K562 (cell line): ENCODE measurements around the gene MED15. TPM values are rescaled to one million over a fixed set of nuclear protein-coding genes. Genes with fewer than 3 reads are reported as not detected.
A peak's percentile ranks its signal among the peaks of the same experiment; 100 is the strongest.

Source experiments
- ATAC-seq: fragments of 200-7000 bp; cut with Tn5 transposase; 3 replicates; pipeline ENCODE4 v1.9.1; 2020; ENCODE audit warnings: moderate library complexity
- BruUV-seq: library from RNA; stranded (reverse); fragments of 400-500 nt; replicated peaks from 2 replicates; lab custom pipeline; 2021; lab: Mats Ljungman, UMichigan
- CTCF ChIA-PET: fragments of 300-600 bp; formaldehyde crosslinking; extraction: SDS; loops from one replicate; lab custom pipeline; 2021; ENCODE audit warnings: low intra/inter-chr PET ratio; lab: Yijun Ruan, JAX
- POLR2A ChIA-PET: fragments of 300-600, 350-650 bp; sonication (Branson Sonifier 250); formaldehyde crosslinking; extraction: SDS; loops from one replicate; lab custom pipeline; 2021; ENCODE audit warnings: antibody characterized with exemption, inconsistent platforms; lab: Yijun Ruan, JAX
- DNase-seq, 4 experiments: peaks; one replicate each; pipeline versions ENCODE4 v3.0.0 to v3.0.0-alpha.2; 2011 to 2018; ENCODE audit warnings: low spot score in 3 of 4, mixed read lengths in 3 of 4; ENCODE audit errors: extremely low read depth in 1 of 4
- FAIRE-seq: peaks from 2 replicates; lab custom pipeline; 2011; peaks lifted over from hg19 to GRCh38; lab: Jason Lieb, UNC
- H2AFZ ChIP-seq: 2 replicates; pipeline ENCODE4 v1.6.0; 2011; ENCODE audit warnings: low read depth, low read length, control low read depth, inconsistent platforms
- H3K27ac ChIP-seq: fragments of 200-600 bp; 3 replicates; pipeline ENCODE4 v1.8.0; 2011; ENCODE audit warnings: low read depth, mild to moderate bottlenecking, control low read depth, inconsistent platforms, low read length, moderate library complexity, mixed read lengths; ENCODE audit errors: extremely low read depth
- H3K27me3 ChIP-seq, 2 experiments: fragments of 300-600 bp in 1 of 2; 2 replicates in 1 of 2; 3 replicates in 1 of 2; pipeline versions ENCODE4 v1.6.0 to v1.8.0; 2011; ENCODE audit warnings: inconsistent platforms in 2 of 2, low read length in 2 of 2, mild to moderate bottlenecking in 1 of 2, mixed read lengths in 1 of 2, moderate library complexity in 1 of 2; ENCODE audit not compliant: control insufficient read depth in 2 of 2, insufficient read depth in 2 of 2
- H3K36me3 ChIP-seq: fragments of 300-600 bp; 3 replicates; pipeline ENCODE4 v1.8.0; 2011; ENCODE audit warnings: mild to moderate bottlenecking, low read length, inconsistent platforms; ENCODE audit not compliant: control insufficient read depth, insufficient read depth
- H3K4me1 ChIP-seq, 2 experiments: fragments of 200-600 bp in 1 of 2; replicated peaks in 1 of 2; 2 replicates in 1 of 2; 3 replicates in 1 of 2; pipeline versions ENCODE4 v1.5.1 to v1.8.0; 2011; ENCODE audit warnings: inconsistent platforms in 2 of 2, low read length in 2 of 2, mild to moderate bottlenecking in 1 of 2, mixed read lengths in 1 of 2, moderate library complexity in 1 of 2; ENCODE audit not compliant: control insufficient read depth in 2 of 2, insufficient read depth in 2 of 2
- H3K4me2 ChIP-seq: 2 replicates; pipeline ENCODE4 v1.6.1; 2011; ENCODE audit warnings: low read length, control low read depth, inconsistent platforms, mixed read lengths; ENCODE audit not compliant: insufficient read depth
- H3K4me3 ChIP-seq: fragments of 200-600 bp; sonication (generic), shearing (Covaris generic); 2 replicates; pipeline ENCODE4 v1.5.1; 2016; ENCODE audit warnings: control low read depth, inconsistent platforms
- H3K79me2 ChIP-seq: fragments of 200-600 bp; 3 replicates; pipeline ENCODE4 v1.8.0; 2011; ENCODE audit warnings: low read length, inconsistent platforms; ENCODE audit not compliant: control insufficient read depth, insufficient read depth
- H3K9ac ChIP-seq, 2 experiments: 2 replicates each; pipeline versions ENCODE4 v1.6.0 to v1.6.1; 2011; ENCODE audit warnings: low read depth in 2 of 2, low read length in 2 of 2, control low read depth in 1 of 2, inconsistent platforms in 1 of 2, mild to moderate bottlenecking in 1 of 2, mixed read lengths in 1 of 2; ENCODE audit not compliant: insufficient read depth in 1 of 2
- H3K9me1 ChIP-seq: one replicate; pipeline ENCODE4 v1.6.0; 2011; ENCODE audit warnings: inconsistent platforms, mild to moderate bottlenecking, low read length, moderate library complexity; ENCODE audit not compliant: control insufficient read depth, insufficient read depth
- H3K9me3 ChIP-seq: replicated peaks from 2 replicates; pipeline ENCODE4 v1.5.1; 2011; ENCODE audit warnings: low read depth, low read length, inconsistent platforms; ENCODE audit not compliant: control insufficient read depth, insufficient read depth
- H4K20me1 ChIP-seq: replicated peaks from 2 replicates; pipeline ENCODE4 v1.6.1; 2011; ENCODE audit warnings: low read length, inconsistent platforms, mixed read lengths; ENCODE audit not compliant: control insufficient read depth, insufficient read depth
- BCL6 ChIP-seq: fragments of 250-450 bp; sonication (Bioruptor Pico); IDR thresholded peaks from 2 replicates; pipeline ENCODE4 v1.4.0; 2020
- E2F3 ChIP-seq: fragments of 250-450 bp; sonication (Bioruptor Pico); IDR thresholded peaks from 2 replicates; pipeline ENCODE4 v1.4.0; 2020; ENCODE audit warnings: mild to moderate bottlenecking
- HNRNPK ChIP-seq: fragments of 200-400 bp; formaldehyde crosslinking; IDR thresholded peaks from one replicate; pipeline ENCODE4 v1.6.1; 2018; ENCODE audit warnings: mild to moderate bottlenecking, low read depth, low read length; ENCODE audit not compliant: poor library complexity, severe bottlenecking
- KDM5B ChIP-seq: fragments of 200-600 bp; sonication (generic); IDR thresholded peaks from 2 replicates; pipeline ENCODE4 v1.6.1; 2012; ENCODE audit warnings: low read depth, mild to moderate bottlenecking, moderate library complexity, low read length, control low read depth, inconsistent platforms; ENCODE audit not compliant: insufficient replicate concordance
- MYC ChIP-seq, 2 experiments: fragments of 250-450 bp in 1 of 2; sonication (Bioruptor Pico) in 1 of 2; IDR thresholded peaks; 2 replicates each; pipeline versions ENCODE4 v1.5.1 to v1.6.1; 2012 to 2021; ENCODE audit warnings: low read depth in 2 of 2, borderline replicate concordance in 1 of 2, improper control_type of control experiment in 1 of 2, low read length in 1 of 2, mild to moderate bottlenecking in 1 of 2, moderate library complexity in 1 of 2
- SIRT6 ChIP-seq: IDR thresholded peaks from one replicate; pipeline ENCODE4 v1.6.1; 2012; ENCODE audit warnings: low read depth, mild to moderate bottlenecking, control low read depth, inconsistent platforms, low read length, moderate library complexity
- TAF15 ChIP-seq: fragments of 200-400 bp; formaldehyde crosslinking; IDR thresholded peaks from 2 replicates; pipeline ENCODE4 v1.6.1; 2017; ENCODE audit warnings: mild to moderate bottlenecking, low read depth, low read length, moderate library complexity
- WHSC1 ChIP-seq: IDR thresholded peaks from one replicate; pipeline ENCODE4 v1.6.1; 2012; ENCODE audit warnings: low read length, control low read depth, inconsistent platforms
- ZNF76 ChIP-seq: fragments of 250-450 bp; sonication (Bioruptor Pico); IDR thresholded peaks from 2 replicates; pipeline ENCODE4 v1.4.0; 2020; ENCODE audit warnings: mild to moderate bottlenecking, moderate library complexity, borderline replicate concordance
- WGBS: fragments of 100-300 bp; shearing (Covaris generic); methylation state at CpG from one replicate; pipeline ENCODE4 v1.1.6; 2016; ENCODE audit warnings: low coverage, mixed read lengths; ENCODE audit not compliant: insufficient coverage; ENCODE audit errors: missing lambda C conversion rate; 5-methylcytosine and 5-hydroxymethylcytosine counted together
- in situ Hi-C: fragments of 300-500 bp; cut with MboI; formaldehyde crosslinking; loops from 4 replicates; pipeline ENCODE4 v1.15.0; 2018; ENCODE audit warnings: inconsistent platforms, mixed read lengths
- intact Hi-C: fragments of 100-400 bp; cut with micrococcal nuclease; formaldehyde crosslinking; loops from 2 replicates; pipeline ENCODE4 v1.14.2; 2022
- polyA plus RNA-seq, 8 experiments: library from polyadenylated mRNA; depleted of rRNA in 4 of 8; stranded (reverse) in 5 of 8; unstranded in 3 of 8; fragments of >200 nt; fragmentation: Nextera tagmentation in 2 of 8; fragmentation: Illumina TruSeq in 1 of 8; extraction: Ambion mirVana in 2 of 8; extraction: Trizol in 1 of 8; gene quantifications; 2 replicates each; pipeline versions ENCODE4 v1.2.1 to v1.2.3, GENCODE V29; 2011 to 2014; ENCODE audit warnings: inconsistent platforms in 1 of 8, missing spikeins in 1 of 8
- total RNA-seq, 7 experiments: library from RNA; depleted of rRNA in 6 of 7; stranded (reverse); fragments of >200 nt in 6 of 7; fragmentation: Illumina TruSeq in 2 of 7; extraction: Trizol in 2 of 7; gene quantifications; 2 replicates each; pipeline versions ENCODE4 v1.2.1 to v1.2.3, GENCODE V29; 2011 to 2021; ENCODE audit warnings: low replicate concordance in 1 of 7
- TF ChIP-seq, protein P1 (sequence below): fragments of 250-450 bp; sonication (Bioruptor Pico); IDR thresholded peaks from 2 replicates; pipeline ENCODE4 v1.8.0; 2022; ENCODE audit warnings: inconsistent platforms, mild to moderate bottlenecking, moderate library complexity, borderline replicate concordance
- TF ChIP-seq, protein P2 (sequence below), 2 experiments: fragments of 450-650 bp in 1 of 2; sonication (generic) in 1 of 2; formaldehyde crosslinking; conservative IDR thresholded peaks; 2 replicates each; pipeline versions ENCODE4 v1.4.0 to v1.8.1; 2020 to 2022; ENCODE audit warnings: mild to moderate bottlenecking in 1 of 2, missing genetic modification reagents in 1 of 2
- TF ChIP-seq, protein P3 (sequence below): fragments of 450-650 bp; formaldehyde crosslinking; IDR thresholded peaks from 2 replicates; pipeline ENCODE4 v1.4.0; 2022; ENCODE audit warnings: mild to moderate bottlenecking, moderate library complexity
- TF ChIP-seq, protein P4 (sequence below): fragments of 250-450 bp; sonication (Bioruptor Pico); IDR thresholded peaks from 2 replicates; pipeline ENCODE4 v1.4.0; 2020; ENCODE audit warnings: mild to moderate bottlenecking, moderate library complexity

The MED15 gene
- total and polyA plus RNA-seq, 9 of the 15 experiments (the other 6 are each of a cell fraction or from before 2014, with no cell fraction given), result 4.0 to 271 (median 60.1) TPM

DNA sequence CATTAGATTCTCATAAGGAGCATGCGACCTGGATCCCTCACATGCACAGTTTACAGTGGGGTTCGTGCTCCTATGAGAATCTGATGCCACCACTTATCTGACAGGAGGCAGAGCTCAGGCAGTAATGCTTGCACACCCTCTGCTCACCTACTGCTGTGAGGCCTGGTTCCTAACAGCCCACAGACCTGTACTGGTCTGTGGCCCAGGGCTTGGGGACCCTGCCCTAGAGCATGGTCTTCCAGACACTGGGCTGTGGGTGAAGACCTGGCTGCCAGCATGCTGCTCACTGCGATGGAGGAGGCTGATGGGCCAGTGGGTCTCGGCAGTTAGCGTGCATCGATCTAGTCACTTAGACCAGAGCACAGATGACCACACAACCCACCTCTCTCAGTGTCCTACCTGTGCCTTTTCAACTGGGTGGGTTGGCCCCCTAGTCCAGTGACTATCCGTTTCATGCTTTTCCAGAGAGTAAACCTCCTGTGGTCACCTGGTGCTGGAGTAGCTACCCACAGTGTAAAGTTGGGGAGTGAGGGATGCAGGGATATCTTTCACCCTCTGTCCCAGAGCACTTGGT is 21.1 kb downstream of the MED15 start:
- peaks cover 25 to 65% of the 10 kb centered on the region in 2 experiments for H3K4me1 ChIP-seq
- H3K4me2 ChIP-seq, result no peak overlapping the region
- H3K9ac ChIP-seq, result 0 out of 4 replicates have a peak overlapping the region, but pooled peaks of 1 of the 2 experiments have one; percentile 5
- H3K36me3 ChIP-seq, result peaks cover 76% of the 10 kb centered on the region
- in situ Hi-C loops, result no loop called here
- POLR2A ChIA-PET, result interaction anchor here (39.5 to 68.9 kb wide), 2 partner anchors 9 to 22 kb away, joined by 1693 read pairs; partner anchors contain the start of gene MED15
- H3K4me3 ChIP-seq, result no peak overlapping the region
- 93% methylated on average over 7 of the region's 7 CpGs for WGBS
- no peaks in the 10 kb centered on the region for H3K27me3 ChIP-seq
- intact Hi-C loops, result no loop called here
- H3K9me1 ChIP-seq, result peaks cover 38% of the 10 kb centered on the region
- CTCF ChIA-PET, result no interaction called here
- no peak overlapping the region for H3K27ac ChIP-seq
- no peak for ATAC-seq
- H3K9me3 ChIP-seq, result no peaks in the 10 kb centered on the region
- no peak for FAIRE-seq
- no TSS peak for BruUV-seq
- peaks cover 97% of the 10 kb centered on the region for H3K79me2 ChIP-seq
- no peak overlapping the region for H2AFZ ChIP-seq
- DNase-seq, result peak in 1 of 4 experiments; percentile 47
- peaks cover 68% of the 10 kb centered on the region for H4K20me1 ChIP-seq
- 0 out of 2 replicates have a peak, but pooled peaks have one; percentile 46 for TF ChIP-seq TAF15
- TF ChIP-seq, protein P1, sequence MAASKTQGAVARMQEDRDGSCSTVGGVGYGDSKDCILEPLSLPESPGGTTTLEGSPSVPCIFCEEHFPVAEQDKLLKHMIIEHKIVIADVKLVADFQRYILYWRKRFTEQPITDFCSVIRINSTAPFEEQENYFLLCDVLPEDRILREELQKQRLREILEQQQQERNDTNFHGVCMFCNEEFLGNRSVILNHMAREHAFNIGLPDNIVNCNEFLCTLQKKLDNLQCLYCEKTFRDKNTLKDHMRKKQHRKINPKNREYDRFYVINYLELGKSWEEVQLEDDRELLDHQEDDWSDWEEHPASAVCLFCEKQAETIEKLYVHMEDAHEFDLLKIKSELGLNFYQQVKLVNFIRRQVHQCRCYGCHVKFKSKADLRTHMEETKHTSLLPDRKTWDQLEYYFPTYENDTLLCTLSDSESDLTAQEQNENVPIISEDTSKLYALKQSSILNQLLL (CRISPR knock-in tag), result peak; percentile 22; the same call in 1 of the 2 replicates
- TF ChIP-seq BCL6 (CRISPR knock-in tag), result no peak
- TF ChIP-seq, protein P2, sequence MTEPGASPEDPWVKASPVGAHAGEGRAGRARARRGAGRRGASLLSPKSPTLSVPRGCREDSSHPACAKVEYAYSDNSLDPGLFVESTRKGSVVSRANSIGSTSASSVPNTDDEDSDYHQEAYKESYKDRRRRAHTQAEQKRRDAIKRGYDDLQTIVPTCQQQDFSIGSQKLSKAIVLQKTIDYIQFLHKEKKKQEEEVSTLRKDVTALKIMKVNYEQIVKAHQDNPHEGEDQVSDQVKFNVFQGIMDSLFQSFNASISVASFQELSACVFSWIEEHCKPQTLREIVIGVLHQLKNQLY (CRISPR knock-in tag; conservative IDR thresholded peaks at IDR 0.05), result 0 out of 4 replicates have a peak, but pooled peaks of 1 of the 2 experiments have one; percentile 50
- no peak for TF ChIP-seq MYC (IDR thresholded peaks at IDR 0.05; ENCODE audit: low read depth, low read length)
- peak; percentile 47; the same call in 1 of the 2 replicates for TF ChIP-seq MYC (CRISPR knock-in tag; IDR thresholded peaks at IDR 0.05; ENCODE audit: borderline replicate concordance, low read depth)
- peak; percentile 36 for TF ChIP-seq WHSC1
- TF ChIP-seq KDM5B, result peak; percentile 43
- TF ChIP-seq, protein P3, sequence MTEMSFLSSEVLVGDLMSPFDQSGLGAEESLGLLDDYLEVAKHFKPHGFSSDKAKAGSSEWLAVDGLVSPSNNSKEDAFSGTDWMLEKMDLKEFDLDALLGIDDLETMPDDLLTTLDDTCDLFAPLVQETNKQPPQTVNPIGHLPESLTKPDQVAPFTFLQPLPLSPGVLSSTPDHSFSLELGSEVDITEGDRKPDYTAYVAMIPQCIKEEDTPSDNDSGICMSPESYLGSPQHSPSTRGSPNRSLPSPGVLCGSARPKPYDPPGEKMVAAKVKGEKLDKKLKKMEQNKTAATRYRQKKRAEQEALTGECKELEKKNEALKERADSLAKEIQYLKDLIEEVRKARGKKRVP (CRISPR knock-in tag), result no peak
- peak; percentile 34 for TF ChIP-seq SIRT6
- TF ChIP-seq, protein P4, sequence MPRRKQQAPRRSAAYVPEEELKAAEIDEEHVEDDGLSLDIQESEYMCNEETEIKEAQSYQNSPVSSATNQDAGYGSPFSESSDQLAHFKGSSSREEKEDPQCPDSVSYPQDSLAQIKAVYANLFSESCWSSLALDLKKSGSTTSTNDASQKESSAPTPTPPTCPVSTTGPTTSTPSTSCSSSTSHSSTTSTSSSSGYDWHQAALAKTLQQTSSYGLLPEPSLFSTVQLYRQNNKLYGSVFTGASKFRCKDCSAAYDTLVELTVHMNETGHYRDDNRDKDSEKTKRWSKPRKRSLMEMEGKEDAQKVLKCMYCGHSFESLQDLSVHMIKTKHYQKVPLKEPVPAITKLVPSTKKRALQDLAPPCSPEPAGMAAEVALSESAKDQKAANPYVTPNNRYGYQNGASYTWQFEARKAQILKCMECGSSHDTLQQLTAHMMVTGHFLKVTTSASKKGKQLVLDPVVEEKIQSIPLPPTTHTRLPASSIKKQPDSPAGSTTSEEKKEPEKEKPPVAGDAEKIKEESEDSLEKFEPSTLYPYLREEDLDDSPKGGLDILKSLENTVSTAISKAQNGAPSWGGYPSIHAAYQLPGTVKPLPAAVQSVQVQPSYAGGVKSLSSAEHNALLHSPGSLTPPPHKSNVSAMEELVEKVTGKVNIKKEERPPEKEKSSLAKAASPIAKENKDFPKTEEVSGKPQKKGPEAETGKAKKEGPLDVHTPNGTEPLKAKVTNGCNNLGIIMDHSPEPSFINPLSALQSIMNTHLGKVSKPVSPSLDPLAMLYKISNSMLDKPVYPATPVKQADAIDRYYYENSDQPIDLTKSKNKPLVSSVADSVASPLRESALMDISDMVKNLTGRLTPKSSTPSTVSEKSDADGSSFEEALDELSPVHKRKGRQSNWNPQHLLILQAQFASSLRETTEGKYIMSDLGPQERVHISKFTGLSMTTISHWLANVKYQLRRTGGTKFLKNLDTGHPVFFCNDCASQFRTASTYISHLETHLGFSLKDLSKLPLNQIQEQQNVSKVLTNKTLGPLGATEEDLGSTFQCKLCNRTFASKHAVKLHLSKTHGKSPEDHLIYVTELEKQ, result 0 out of 2 replicates have a peak, but pooled peaks have one; percentile 23
- TF ChIP-seq E2F3 (CRISPR knock-in tag), result 0 out of 2 replicates have a peak, but pooled peaks have one; percentile 5
- peak; percentile 66; the same call in 1 of the 2 replicates for TF ChIP-seq ZNF76 (CRISPR knock-in tag)
- TF ChIP-seq HNRNPK, result no peak
